Ascending aorta (tissue), 2 donors: ENCODE data around the gene ALPK3. TPM values are rescaled to one million over a fixed set of nuclear protein-coding genes. Genes with fewer than 3 reads are reported as not detected.

Experiments
- DNase-seq, 2 donors: peaks; one replicate each; pipeline ENCODE4 v3.0.0-alpha.2; 2019; ENCODE audit warnings: low spot score in 2 of 2
- H3K27ac ChIP-seq, 2 donors: fragments of 200-600 bp; sonication (generic); one replicate each; pipeline ENCODE4 v1.5.1; 2016 to 2017; ENCODE audit warnings: mild to moderate bottlenecking in 1 of 2
- H3K27me3 ChIP-seq: fragments of 200-600 bp; sonication (generic); one replicate; pipeline ENCODE4 v1.5.1; 2017
- H3K36me3 ChIP-seq, 2 donors: fragments of 200-600 bp; sonication (generic); one replicate each; pipeline ENCODE4 v1.5.1; 2016
- H3K4me1 ChIP-seq, 2 donors: fragments of 200-600 bp; sonication (generic); one replicate each; pipeline ENCODE4 v1.5.1; 2016 to 2017; ENCODE audit warnings: mild to moderate bottlenecking in 1 of 2
- H3K4me3 ChIP-seq, 2 donors: fragments of 200-600 bp; sonication (generic); one replicate each; pipeline ENCODE4 v1.5.1; 2016 to 2017; ENCODE audit warnings: mild to moderate bottlenecking in 1 of 2
- H3K9me3 ChIP-seq, 2 donors: fragments of 200-600 bp; sonication (generic); one replicate each; pipeline ENCODE4 v1.5.1; 2016
- intact Hi-C: fragments of 100-400 bp; cut with DNase I; formaldehyde crosslinking; loops from one replicate; pipeline ENCODE4 v1.15.1; 2023
- total RNA-seq: library from RNA; depleted of rRNA; stranded (reverse); fragments of >200 nt; gene quantifications from one replicate; pipeline ENCODE4 v1.1.0, GENCODE V29; 2016
- TF ChIP-seq, protein P1 (sequence below), 3 experiments: fragments of 200-600 bp in 2 of 3; fragments of 450-650 bp in 1 of 3; sonication (generic) in 2 of 3; IDR thresholded peaks; one replicate each; pipeline ENCODE4 v1.5.1; 2016 to 2019; ENCODE audit warnings: antibody characterized with exemption in 3 of 3, mild to moderate bottlenecking in 1 of 3, moderate library complexity in 1 of 3

The ALPK3 gene
- total RNA-seq, 1 donor from 2014 or later: 38.0 TPM

DNA sequence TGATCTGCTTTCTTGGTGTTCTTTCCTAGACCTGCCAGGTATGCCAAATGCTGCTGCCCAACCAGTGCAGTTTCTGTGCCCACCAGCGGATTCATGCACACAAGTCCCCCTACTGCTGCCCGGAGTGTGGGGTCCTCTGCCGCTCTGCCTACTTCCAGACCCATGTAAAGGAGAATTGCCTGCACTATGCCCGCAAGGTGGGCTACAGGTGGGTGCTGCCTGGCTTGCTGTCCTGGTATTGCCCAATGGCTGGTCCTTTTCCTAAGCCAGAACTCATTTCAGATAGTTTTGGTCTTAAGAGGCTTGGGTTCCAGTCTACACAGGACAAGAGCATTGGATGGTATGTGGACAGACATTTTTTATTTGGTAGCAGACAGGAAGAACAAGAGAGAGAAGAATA lies 26.5 kb upstream of the ALPK3 start:
- H3K4me1 ChIP-seq: peaks cover 0 to 16% of the 10 kb centered on the region in 2 donors
- H3K27me3 ChIP-seq: no peaks in the 10 kb centered on the region
- H3K27ac ChIP-seq: no peak overlapping the region
- H3K9me3 ChIP-seq: no peaks in the 10 kb centered on the region
- peaks cover 19 to 47% of the 10 kb centered on the region in 2 donors for H3K36me3 ChIP-seq
- DNase-seq: no peak
- TF ChIP-seq, protein P1, sequence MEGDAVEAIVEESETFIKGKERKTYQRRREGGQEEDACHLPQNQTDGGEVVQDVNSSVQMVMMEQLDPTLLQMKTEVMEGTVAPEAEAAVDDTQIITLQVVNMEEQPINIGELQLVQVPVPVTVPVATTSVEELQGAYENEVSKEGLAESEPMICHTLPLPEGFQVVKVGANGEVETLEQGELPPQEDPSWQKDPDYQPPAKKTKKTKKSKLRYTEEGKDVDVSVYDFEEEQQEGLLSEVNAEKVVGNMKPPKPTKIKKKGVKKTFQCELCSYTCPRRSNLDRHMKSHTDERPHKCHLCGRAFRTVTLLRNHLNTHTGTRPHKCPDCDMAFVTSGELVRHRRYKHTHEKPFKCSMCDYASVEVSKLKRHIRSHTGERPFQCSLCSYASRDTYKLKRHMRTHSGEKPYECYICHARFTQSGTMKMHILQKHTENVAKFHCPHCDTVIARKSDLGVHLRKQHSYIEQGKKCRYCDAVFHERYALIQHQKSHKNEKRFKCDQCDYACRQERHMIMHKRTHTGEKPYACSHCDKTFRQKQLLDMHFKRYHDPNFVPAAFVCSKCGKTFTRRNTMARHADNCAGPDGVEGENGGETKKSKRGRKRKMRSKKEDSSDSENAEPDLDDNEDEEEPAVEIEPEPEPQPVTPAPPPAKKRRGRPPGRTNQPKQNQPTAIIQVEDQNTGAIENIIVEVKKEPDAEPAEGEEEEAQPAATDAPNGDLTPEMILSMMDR (IDR thresholded peaks at IDR 0.05): no peak
- no peak overlapping the region for H3K4me3 ChIP-seq
- intact Hi-C loops: no loop called here

DNA sequence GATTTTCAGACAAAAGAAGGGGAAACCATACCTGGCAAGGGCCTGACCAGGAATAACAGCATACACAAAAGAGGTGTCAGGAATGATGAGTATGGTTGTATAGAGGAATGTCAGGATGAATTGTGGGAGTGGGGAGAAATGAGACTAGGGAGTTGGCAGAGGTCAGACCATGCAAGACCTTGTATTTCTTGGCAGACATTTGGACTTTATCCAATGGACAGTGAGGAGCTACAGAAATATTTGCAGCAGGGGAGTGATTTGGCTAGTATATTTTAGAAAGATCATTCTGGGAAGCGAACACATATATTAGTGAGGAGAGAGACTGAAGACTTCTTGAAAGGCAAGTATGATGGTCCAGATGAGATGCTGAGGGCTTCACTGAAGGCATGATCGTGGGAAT lies 25.4 kb upstream of the ALPK3 start:
- H3K9me3 ChIP-seq: no peaks in the 10 kb centered on the region
- peaks cover 0 to 10% of the 10 kb centered on the region in 2 donors for H3K4me1 ChIP-seq
- H3K36me3 ChIP-seq: peaks cover 12 to 43% of the 10 kb centered on the region in 2 donors
- H3K4me3 ChIP-seq: no peak overlapping the region
- TF ChIP-seq, protein P1 (IDR thresholded peaks at IDR 0.05): no peak
- intact Hi-C loops: no loop called here
- no peak for DNase-seq
- H3K27ac ChIP-seq: no peak overlapping the region
- H3K27me3 ChIP-seq: no peaks in the 10 kb centered on the region

DNA sequence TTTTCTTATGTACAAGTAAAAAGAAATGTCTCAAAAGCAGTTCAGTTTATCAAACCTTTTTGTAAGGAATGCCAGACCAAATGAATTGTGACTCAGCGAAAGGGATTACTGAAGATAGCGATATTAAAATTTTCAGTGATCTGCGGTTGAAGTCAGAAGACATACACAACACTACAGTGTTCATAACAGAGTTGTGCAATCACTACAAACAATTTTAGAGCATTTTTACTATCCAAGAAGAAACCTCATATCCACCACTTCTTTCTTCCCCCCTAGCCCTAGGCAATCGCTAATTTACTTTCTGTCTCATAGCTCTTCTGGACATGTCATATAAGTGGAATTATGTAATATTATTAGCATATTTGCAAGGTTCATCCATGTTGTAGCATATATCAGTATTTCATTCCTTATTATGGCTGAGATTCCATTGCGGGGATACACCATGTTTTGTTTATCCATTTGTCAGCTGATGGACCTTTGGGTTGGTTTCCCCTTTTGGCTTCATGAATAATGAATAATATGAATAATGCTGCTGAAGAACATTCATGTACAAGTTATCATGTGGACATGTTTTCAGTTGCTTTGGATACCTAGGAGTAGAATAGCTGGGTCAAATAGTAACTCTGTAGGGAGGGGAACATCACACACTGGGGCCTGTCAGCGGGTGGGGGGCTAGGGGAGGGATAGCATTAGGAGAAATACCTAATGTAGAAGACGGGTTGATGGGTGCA lies 23.6 kb upstream of the ALPK3 start:
- intact Hi-C loops: no loop called here
- TF ChIP-seq, protein P1 (IDR thresholded peaks at IDR 0.05): no peak
- no peaks in the 10 kb centered on the region for H3K27me3 ChIP-seq
- no peak overlapping the region for H3K27ac ChIP-seq
- H3K9me3 ChIP-seq: no peaks in the 10 kb centered on the region
- no peak overlapping the region for H3K4me3 ChIP-seq
- no peak for DNase-seq
- H3K4me1 ChIP-seq: no peaks in the 10 kb centered on the region
- peaks cover 24 to 56% of the 10 kb centered on the region in 2 donors for H3K36me3 ChIP-seq

DNA sequence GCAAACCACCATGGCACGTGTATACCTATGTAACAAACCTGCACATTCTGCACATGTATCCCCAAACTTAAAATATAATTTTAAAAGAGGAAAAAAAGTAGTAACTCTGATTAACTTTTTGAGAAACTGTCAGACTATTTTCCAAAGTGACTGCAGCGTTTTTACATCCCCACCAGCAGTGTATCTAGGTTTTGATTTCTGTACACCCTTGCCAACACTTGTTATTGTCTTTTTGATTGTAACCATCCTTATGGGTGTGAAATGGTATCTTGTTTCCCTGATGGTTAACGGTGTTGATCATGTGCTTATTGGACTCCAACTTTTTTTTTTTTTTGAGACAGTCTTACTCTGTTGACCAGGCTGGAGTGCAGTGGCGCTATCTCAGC lies 23.0 kb upstream of the ALPK3 start:
- intact Hi-C loops: no loop called here
- TF ChIP-seq, protein P1 (IDR thresholded peaks at IDR 0.05): no peak

DNA sequence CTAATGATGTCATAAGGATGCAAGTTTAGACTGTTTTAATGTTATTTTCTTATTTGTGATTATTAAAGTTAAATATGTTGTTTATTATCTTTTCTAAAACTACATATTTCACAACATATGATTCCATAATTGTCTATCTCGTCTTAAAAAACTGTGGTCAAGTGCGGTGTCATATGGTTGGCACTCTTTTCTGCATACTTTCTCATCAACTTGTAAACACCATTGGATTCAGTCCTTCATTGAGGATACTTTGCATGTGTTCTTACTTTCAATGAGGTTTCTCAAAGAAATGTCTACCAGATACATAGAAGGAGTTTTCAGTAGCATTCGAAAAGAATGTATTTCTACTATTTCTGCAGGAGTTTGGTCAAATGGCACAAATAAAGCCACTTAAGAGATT lies 22.0 kb upstream of the ALPK3 start:
- H3K4me1 ChIP-seq: no peaks in the 10 kb centered on the region
- no peak overlapping the region for H3K27ac ChIP-seq
- DNase-seq: no peak
- intact Hi-C loops: no loop called here
- H3K4me3 ChIP-seq: no peak overlapping the region
- TF ChIP-seq, protein P1 (IDR thresholded peaks at IDR 0.05): no peak
- H3K36me3 ChIP-seq: peaks cover 40 to 71% of the 10 kb centered on the region in 2 donors
- no peaks in the 10 kb centered on the region for H3K9me3 ChIP-seq
- no peaks in the 10 kb centered on the region for H3K27me3 ChIP-seq

More for the DNA sequence above, 23.0 kb upstream of the ALPK3 start:
- Histone ChIP-seq H3K27me3 (no peaks in the 10 kb centered on the region), H3K27ac (no peak overlapping the region), H3K4me1 (no peaks in the 10 kb centered on the region), H3K4me3 (no peak overlapping the region), H3K36me3 (peaks cover 30 to 62% of the 10 kb centered on the region in 2 donors), H3K9me3 (no peaks in the 10 kb centered on the region)
- DNase-seq: no peak
